Uterus (tissue), 2 donors: ENCODE data around the gene EMX2.

ENCODE experiments used
- POLR2A ChIP-seq, 2 donors: fragments of 450-650 bp; IDR thresholded peaks; one replicate each; pipeline ENCODE4 v1.6.1; 2016; ENCODE audit warnings: antibody characterized with exemption in 2 of 2, mild to moderate bottlenecking in 1 of 2, moderate library complexity in 1 of 2
- TF ChIP-seq, protein P1 (sequence below), 4 experiments: fragments of 200-600 bp in 2 of 4; fragments of 450-650 bp in 2 of 4; sonication (generic) in 2 of 4; IDR thresholded peaks; one replicate each; pipeline ENCODE4 v1.5.1; 2016 to 2019; ENCODE audit warnings: antibody characterized with exemption in 4 of 4, mild to moderate bottlenecking in 2 of 4, moderate library complexity in 1 of 4

DNA sequence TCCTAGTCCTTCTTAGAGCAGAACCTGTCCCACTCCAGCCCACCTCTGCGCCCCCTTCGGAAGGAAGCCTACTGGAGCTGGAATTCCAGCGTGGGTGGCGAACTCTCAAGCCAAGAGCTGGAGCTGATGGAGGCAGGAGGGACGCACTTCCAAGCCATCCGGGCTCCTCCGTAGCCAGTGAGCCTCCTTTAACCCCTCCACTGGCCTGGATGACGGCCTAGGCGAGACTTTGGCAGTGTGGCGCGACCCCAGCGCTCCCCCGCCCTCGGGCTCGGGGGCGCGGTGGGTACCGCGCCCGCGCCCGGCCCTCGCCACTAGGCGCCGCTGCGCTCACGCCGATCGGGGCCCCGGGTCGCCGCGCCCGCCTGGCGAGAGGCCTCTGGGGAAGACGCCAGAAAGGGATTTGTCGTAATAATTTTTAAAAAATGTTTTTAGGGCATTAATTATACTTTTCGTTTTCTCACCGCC, 5.1 kb upstream of the EMX2 start:
- TF ChIP-seq POLR2A (IDR thresholded peaks at IDR 0.05): no peak
- TF ChIP-seq, protein P1, sequence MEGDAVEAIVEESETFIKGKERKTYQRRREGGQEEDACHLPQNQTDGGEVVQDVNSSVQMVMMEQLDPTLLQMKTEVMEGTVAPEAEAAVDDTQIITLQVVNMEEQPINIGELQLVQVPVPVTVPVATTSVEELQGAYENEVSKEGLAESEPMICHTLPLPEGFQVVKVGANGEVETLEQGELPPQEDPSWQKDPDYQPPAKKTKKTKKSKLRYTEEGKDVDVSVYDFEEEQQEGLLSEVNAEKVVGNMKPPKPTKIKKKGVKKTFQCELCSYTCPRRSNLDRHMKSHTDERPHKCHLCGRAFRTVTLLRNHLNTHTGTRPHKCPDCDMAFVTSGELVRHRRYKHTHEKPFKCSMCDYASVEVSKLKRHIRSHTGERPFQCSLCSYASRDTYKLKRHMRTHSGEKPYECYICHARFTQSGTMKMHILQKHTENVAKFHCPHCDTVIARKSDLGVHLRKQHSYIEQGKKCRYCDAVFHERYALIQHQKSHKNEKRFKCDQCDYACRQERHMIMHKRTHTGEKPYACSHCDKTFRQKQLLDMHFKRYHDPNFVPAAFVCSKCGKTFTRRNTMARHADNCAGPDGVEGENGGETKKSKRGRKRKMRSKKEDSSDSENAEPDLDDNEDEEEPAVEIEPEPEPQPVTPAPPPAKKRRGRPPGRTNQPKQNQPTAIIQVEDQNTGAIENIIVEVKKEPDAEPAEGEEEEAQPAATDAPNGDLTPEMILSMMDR (IDR thresholded peaks at IDR 0.05): peak; percentile 42 to 97 (median 84)
